ENCODE results near the gene TRIM9.

The TRIM9 gene

DNA sequence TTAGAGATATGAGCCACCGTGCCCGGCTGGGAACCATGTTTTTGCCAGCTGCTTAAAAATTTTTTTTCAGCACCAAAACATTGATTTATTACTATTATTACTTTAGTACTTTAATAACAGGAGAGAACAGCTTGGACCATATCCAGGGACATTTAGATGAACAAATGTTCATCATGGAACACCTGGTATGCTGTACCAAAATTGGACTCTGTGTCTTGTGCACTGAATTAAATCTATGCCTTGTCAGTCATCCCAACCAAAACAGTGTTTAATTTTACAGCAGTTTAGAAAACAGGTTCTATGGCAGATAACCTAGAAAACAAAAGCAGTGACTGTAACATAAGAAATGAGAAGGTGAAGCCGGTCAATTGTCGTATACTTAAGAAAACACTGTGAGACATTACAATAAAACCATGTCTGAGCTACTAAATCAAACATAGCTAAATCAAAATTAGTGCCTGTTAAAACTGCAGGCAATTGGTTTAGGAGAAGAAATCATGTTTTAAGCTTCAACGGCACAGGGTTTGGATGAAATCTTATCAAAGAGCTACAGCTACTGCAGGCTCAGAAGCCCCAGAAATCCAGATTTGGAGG is 92.4 kb downstream of the TRIM9 start:
- Histone ChIP-seq H3K4me1 (ENCODE audit: insufficient read depth, low read length, poor library complexity, severe bottlenecking) (no peaks in the 10 kb centered on the region), H3K9me3 (ENCODE audit: insufficient read depth, low read depth, low read length) (no peaks in the 10 kb centered on the region), H3K4me2 (ENCODE audit: low read depth, low read length, poor library complexity, severe bottlenecking) (no peak overlapping the region), H3K27me3 (ENCODE audit: insufficient read depth, low read length, poor library complexity, severe bottlenecking) (no peaks in the 10 kb centered on the region), H3F3A (ENCODE audit: low read depth) (no peaks in the 10 kb centered on the region), H3K9me2 (replicated peaks; ENCODE audit: low read depth, low read length) (no peaks in the 10 kb centered on the region), H4K20me1 (ENCODE audit: insufficient read depth, low read length, poor library complexity, severe bottlenecking) (no peaks in the 10 kb centered on the region), H2AFZ (ENCODE audit: low read length) (no peak overlapping the region), H3K79me2 (ENCODE audit: insufficient read depth, low read length) (no peaks in the 10 kb centered on the region), H3K4me3 (ENCODE audit: low read length, poor library complexity, severe bottlenecking) (no peak overlapping the region), H3K36me3 (ENCODE audit: insufficient read depth, low read length) (no peaks in the 10 kb centered on the region), H3K9ac (ENCODE audit: low read depth, low read length, poor library complexity, severe bottlenecking) (no peak overlapping the region)
- TF ChIP-seq, protein P1, sequence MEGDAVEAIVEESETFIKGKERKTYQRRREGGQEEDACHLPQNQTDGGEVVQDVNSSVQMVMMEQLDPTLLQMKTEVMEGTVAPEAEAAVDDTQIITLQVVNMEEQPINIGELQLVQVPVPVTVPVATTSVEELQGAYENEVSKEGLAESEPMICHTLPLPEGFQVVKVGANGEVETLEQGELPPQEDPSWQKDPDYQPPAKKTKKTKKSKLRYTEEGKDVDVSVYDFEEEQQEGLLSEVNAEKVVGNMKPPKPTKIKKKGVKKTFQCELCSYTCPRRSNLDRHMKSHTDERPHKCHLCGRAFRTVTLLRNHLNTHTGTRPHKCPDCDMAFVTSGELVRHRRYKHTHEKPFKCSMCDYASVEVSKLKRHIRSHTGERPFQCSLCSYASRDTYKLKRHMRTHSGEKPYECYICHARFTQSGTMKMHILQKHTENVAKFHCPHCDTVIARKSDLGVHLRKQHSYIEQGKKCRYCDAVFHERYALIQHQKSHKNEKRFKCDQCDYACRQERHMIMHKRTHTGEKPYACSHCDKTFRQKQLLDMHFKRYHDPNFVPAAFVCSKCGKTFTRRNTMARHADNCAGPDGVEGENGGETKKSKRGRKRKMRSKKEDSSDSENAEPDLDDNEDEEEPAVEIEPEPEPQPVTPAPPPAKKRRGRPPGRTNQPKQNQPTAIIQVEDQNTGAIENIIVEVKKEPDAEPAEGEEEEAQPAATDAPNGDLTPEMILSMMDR (conservative IDR thresholded peaks at IDR 0.05; ENCODE audit: low read length) = no peak
- TF ChIP-seq EZH2phosphoT487 (IDR thresholded peaks at IDR 0.05; ENCODE audit: borderline replicate concordance) = no peak

- no peak overlapping the region for H3K4me3 ChIP-seq (ENCODE audit: low read length, poor library complexity, severe bottlenecking)
- no peak overlapping the region for H3K4me2 ChIP-seq (ENCODE audit: low read depth, low read length, poor library complexity, severe bottlenecking)
- no peaks in the 10 kb centered on the region for H3K9me2 ChIP-seq (replicated peaks; ENCODE audit: low read depth, low read length)
- H3K79me2 ChIP-seq (ENCODE audit: insufficient read depth, low read length) = no peaks in the 10 kb centered on the region
- H4K20me1 ChIP-seq (ENCODE audit: insufficient read depth, low read length, poor library complexity, severe bottlenecking) = no peaks in the 10 kb centered on the region
- no peaks in the 10 kb centered on the region for H3K27me3 ChIP-seq (ENCODE audit: insufficient read depth, low read length, poor library complexity, severe bottlenecking)
- no peaks in the 10 kb centered on the region for H3K9me3 ChIP-seq (ENCODE audit: insufficient read depth, low read depth, low read length)
- no peak overlapping the region for H2AFZ ChIP-seq (ENCODE audit: low read length)
- H3K36me3 ChIP-seq (ENCODE audit: insufficient read depth, low read length) = no peaks in the 10 kb centered on the region
- no peaks in the 10 kb centered on the region for H3F3A ChIP-seq (ENCODE audit: low read depth)
- TF ChIP-seq, protein P1 (conservative IDR thresholded peaks at IDR 0.05; ENCODE audit: low read length) = no peak
- no peak overlapping the region for H3K9ac ChIP-seq (ENCODE audit: low read depth, low read length, poor library complexity, severe bottlenecking)
- no peaks in the 10 kb centered on the region for H3K4me1 ChIP-seq (ENCODE audit: insufficient read depth, low read length, poor library complexity, severe bottlenecking)
These were observed 94.3 kb downstream of the TRIM9 start for GRCh38 chr14:51000566-51000965.

GRCh38 chr14:50999726-51000125 is 95.2 kb downstream of the TRIM9 start:
- no peaks in the 10 kb centered on the region for H3K9me3 ChIP-seq (ENCODE audit: insufficient read depth, low read depth, low read length)
- H3K9me2 ChIP-seq (replicated peaks; ENCODE audit: low read depth, low read length) = no peaks in the 10 kb centered on the region
- no peaks in the 10 kb centered on the region for H3F3A ChIP-seq (ENCODE audit: low read depth)
- no peak overlapping the region for H2AFZ ChIP-seq (ENCODE audit: low read length)
- no peaks in the 10 kb centered on the region for H4K20me1 ChIP-seq (ENCODE audit: insufficient read depth, low read length, poor library complexity, severe bottlenecking)
- no peak overlapping the region for H3K4me2 ChIP-seq (ENCODE audit: low read depth, low read length, poor library complexity, severe bottlenecking)
- TF ChIP-seq, protein P1 (conservative IDR thresholded peaks at IDR 0.05; ENCODE audit: low read length) = no peak
- TF ChIP-seq EZH2phosphoT487 (IDR thresholded peaks at IDR 0.05; ENCODE audit: borderline replicate concordance) = no peak
- H3K27me3 ChIP-seq (ENCODE audit: insufficient read depth, low read length, poor library complexity, severe bottlenecking) = no peaks in the 10 kb centered on the region
- no peaks in the 10 kb centered on the region for H3K36me3 ChIP-seq (ENCODE audit: insufficient read depth, low read length)
- no peaks in the 10 kb centered on the region for H3K4me1 ChIP-seq (ENCODE audit: insufficient read depth, low read length, poor library complexity, severe bottlenecking)
- no peak overlapping the region for H3K4me3 ChIP-seq (ENCODE audit: low read length, poor library complexity, severe bottlenecking)
- no peak overlapping the region for H3K9ac ChIP-seq (ENCODE audit: low read depth, low read length, poor library complexity, severe bottlenecking)
- no peaks in the 10 kb centered on the region for H3K79me2 ChIP-seq (ENCODE audit: insufficient read depth, low read length)
